ENCODE measurements around the gene RAD18. TPM values are rescaled to one million over a fixed set of nuclear protein-coding genes. Genes with fewer than 3 reads are reported as not detected.

Gene RAD18
- polyA plus RNA-seq, 1 experiment = 10.7 TPM

DNA sequence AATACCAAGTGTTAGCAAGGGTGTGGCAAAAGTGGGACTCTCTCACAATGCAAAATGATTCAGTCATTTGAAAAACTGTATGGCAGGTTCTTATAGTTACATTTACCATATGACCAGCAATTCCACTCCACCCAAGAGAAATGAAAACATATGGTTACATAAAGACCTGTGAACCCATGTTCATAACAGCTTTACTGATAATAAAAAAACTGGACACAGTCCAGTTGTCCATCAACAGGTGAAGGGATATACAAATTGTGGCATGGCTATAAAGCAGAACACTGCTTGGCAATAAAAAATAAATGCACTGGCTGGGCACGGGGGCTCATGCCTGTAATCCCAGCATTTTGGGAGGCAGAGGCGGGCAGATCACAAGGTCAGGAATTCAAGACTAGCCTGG lies 30.8 kb downstream of the RAD18 start:
- Histone ChIP-seq H3K9me3 (ENCODE audit: control insufficient read depth, insufficient read depth, low read length) (no peaks in the 10 kb centered on the region), H3K27me3 (ENCODE audit: control insufficient read depth, insufficient read depth, low read length) (no peaks in the 10 kb centered on the region), H3K27ac (ENCODE audit: low read depth, low read length) (no peak overlapping the region), H3K4me3 (ENCODE audit: low read depth, low read length) (no peak overlapping the region)
- ChIA-PET POLR2A (no interaction called here), CTCF (no interaction called here)
- DNase-seq (ENCODE audit: low read depth, low spot score) = no peak
- TF ChIP-seq, protein P1, sequence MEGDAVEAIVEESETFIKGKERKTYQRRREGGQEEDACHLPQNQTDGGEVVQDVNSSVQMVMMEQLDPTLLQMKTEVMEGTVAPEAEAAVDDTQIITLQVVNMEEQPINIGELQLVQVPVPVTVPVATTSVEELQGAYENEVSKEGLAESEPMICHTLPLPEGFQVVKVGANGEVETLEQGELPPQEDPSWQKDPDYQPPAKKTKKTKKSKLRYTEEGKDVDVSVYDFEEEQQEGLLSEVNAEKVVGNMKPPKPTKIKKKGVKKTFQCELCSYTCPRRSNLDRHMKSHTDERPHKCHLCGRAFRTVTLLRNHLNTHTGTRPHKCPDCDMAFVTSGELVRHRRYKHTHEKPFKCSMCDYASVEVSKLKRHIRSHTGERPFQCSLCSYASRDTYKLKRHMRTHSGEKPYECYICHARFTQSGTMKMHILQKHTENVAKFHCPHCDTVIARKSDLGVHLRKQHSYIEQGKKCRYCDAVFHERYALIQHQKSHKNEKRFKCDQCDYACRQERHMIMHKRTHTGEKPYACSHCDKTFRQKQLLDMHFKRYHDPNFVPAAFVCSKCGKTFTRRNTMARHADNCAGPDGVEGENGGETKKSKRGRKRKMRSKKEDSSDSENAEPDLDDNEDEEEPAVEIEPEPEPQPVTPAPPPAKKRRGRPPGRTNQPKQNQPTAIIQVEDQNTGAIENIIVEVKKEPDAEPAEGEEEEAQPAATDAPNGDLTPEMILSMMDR (IDR thresholded peaks at IDR 0.05; ENCODE audit: low read depth, low read length) = no peak

DNA sequence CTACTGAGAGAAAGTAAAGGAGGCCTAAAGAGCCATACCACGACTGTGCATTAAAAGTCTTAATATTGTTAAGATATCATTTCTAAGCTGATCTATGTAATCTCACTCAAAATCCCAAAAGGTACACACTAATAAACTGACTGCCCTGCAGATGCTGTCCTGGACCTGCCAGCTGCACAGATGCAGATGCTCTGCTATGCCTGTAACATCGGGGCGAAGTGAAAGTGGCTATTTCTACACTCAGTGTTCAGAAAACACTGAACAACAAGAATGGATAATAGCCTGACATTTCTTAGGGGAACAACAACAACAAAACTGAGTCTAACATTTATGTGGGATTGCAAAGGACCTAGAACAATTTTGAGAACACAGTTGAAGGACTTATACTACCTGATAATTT lies 31.9 kb downstream of the RAD18 start:
- no peak overlapping the region for H3K4me3 ChIP-seq (ENCODE audit: low read depth, low read length)
- CTCF ChIA-PET = no interaction called here

DNA sequence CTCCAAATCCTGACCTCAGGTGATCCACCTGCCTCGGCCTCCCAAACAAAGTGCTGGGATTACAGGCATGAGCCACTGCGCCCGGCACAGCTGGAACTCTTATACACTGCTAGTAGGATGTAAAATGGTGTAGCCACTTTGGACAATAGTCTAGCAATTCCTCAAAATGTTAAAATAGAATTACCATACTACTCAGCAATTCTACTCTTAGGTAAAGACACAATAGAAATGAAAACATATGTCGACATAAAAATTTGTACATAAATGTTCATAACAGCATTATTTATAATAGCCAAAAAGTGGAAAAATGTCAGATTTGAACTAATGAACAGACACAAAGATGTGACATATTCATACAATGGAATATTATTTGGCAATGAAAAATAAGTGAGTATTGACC lies 33.4 kb downstream of the RAD18 start:
- no peak overlapping the region for H3K27ac ChIP-seq (ENCODE audit: low read depth, low read length)
- no peak for DNase-seq (ENCODE audit: low read depth, low spot score)
- H3K4me3 ChIP-seq (ENCODE audit: low read depth, low read length) = no peak overlapping the region
- POLR2A ChIA-PET = no interaction called here
- H3K27me3 ChIP-seq (ENCODE audit: control insufficient read depth, insufficient read depth, low read length) = no peaks in the 10 kb centered on the region
- CTCF ChIA-PET = interaction anchor here (1.9 kb wide), 1 partner anchor 160 kb away, joined by 7 read pairs; the partner anchor contains the start of gene OXTR
- TF ChIP-seq, protein P1 (IDR thresholded peaks at IDR 0.05; ENCODE audit: low read depth, low read length) = no peak
- H3K9me3 ChIP-seq (ENCODE audit: control insufficient read depth, insufficient read depth, low read length) = no peaks in the 10 kb centered on the region

More for the DNA sequence above, 31.9 kb downstream of the RAD18 start:
- H3K27me3 ChIP-seq (ENCODE audit: control insufficient read depth, insufficient read depth, low read length) = no peaks in the 10 kb centered on the region
- no peaks in the 10 kb centered on the region for H3K9me3 ChIP-seq (ENCODE audit: control insufficient read depth, insufficient read depth, low read length)
- POLR2A ChIA-PET = no interaction called here
- H3K27ac ChIP-seq (ENCODE audit: low read depth, low read length) = no peak overlapping the region
- DNase-seq (ENCODE audit: low read depth, low spot score) = no peak
- TF ChIP-seq, protein P1 (IDR thresholded peaks at IDR 0.05; ENCODE audit: low read depth, low read length) = no peak

DNA sequence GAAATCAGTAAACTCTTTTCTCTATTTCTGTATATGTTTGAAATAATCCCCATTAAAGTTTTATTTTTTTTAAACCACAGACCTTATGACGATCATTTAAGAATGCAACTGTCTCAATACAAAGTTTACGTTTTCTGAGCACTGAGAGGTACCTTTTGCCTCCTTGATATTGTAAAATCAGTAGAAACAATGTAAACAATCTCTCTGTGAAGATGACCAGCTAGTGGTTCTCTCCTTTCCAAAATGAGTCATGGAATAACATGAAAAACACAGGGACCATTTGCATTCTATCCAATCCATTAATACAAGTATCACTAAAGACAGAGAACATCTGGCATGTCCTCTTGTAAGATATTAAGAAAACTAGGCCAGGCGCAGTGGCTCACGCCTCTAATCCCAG lies 48.8 kb downstream of the RAD18 start:
- Histone ChIP-seq H3K27ac (ENCODE audit: low read depth, low read length) (peak overlapping the region; percentile 66), H3K4me3 (ENCODE audit: low read depth, low read length) (no peak overlapping the region), H3K27me3 (ENCODE audit: control insufficient read depth, insufficient read depth, low read length) (no peaks in the 10 kb centered on the region), H3K9me3 (ENCODE audit: control insufficient read depth, insufficient read depth, low read length) (no peaks in the 10 kb centered on the region)
- TF ChIP-seq, protein P1 (IDR thresholded peaks at IDR 0.05; ENCODE audit: low read depth, low read length) = no peak
- POLR2A ChIA-PET = interaction anchor here (0.6 to 1.2 kb wide), 5 partner anchors 22 to 142 kb away, joined by 3 to 4 read pairs (median 3); no protein-coding TSS in a partner anchor
- CTCF ChIA-PET = interaction anchor here (0.7 to 1.9 kb wide), 2 partner anchors 145 to 147 kb away, joined by 3 to 8 read pairs; partner anchors contain the start of gene OXTR
- DNase-seq (ENCODE audit: low read depth, low spot score) = peak; percentile 90

DNA sequence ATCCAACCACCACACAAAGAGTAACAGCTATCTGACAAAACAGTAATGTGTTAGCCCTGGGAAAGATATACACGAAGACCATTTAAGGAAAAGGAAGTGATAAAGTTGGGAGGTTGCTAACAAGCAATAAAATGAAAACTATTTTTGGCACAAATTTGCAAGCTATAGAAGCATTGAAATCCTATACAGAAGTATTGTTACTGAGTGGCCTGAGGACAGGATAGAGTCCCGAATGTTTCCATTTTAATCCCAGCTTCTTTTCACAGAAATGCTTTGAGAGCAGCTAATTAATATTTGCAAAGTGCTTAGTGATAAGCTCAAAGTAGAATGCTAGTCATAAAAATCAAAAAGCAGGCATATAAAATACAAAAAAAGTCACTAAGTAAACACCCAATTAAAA lies 51.5 kb downstream of the RAD18 start:
- ChIA-PET CTCF (interaction anchor here (2.0 kb wide), 1 partner anchor 142 kb away, joined by 13 read pairs; the partner anchor contains the start of gene OXTR), POLR2A (no interaction called here)
- DNase-seq (ENCODE audit: low read depth, low spot score) = no peak
- Histone ChIP-seq H3K27ac (ENCODE audit: low read depth, low read length) (no peak overlapping the region), H3K9me3 (ENCODE audit: control insufficient read depth, insufficient read depth, low read length) (no peaks in the 10 kb centered on the region), H3K27me3 (ENCODE audit: control insufficient read depth, insufficient read depth, low read length) (no peaks in the 10 kb centered on the region), H3K4me3 (ENCODE audit: low read depth, low read length) (no peak overlapping the region)
- TF ChIP-seq, protein P1 (IDR thresholded peaks at IDR 0.05; ENCODE audit: low read depth, low read length) = no peak
